ENCODE data around the gene CLIP3.
"Not testable (repeated sequence)": the region's sequence is repeated elsewhere in the genome, so short reads cannot be mapped to it uniquely, and the experiment has no call there.

The CLIP3 gene

GRCh38 chr19:35990771-35991730 lies 41.6 kb downstream of the CLIP3 start:
- DNase-seq, result no peak
- in situ Hi-C loops (cut with HindIII; ENCODE audit: low pct_ligation_motif_present, low pct_unique_long_range_greater_than_20kb, low sequenced_read_pairs), result no loop called here

- in situ Hi-C loops (cut with HindIII; ENCODE audit: low pct_ligation_motif_present, low pct_unique_long_range_greater_than_20kb, low sequenced_read_pairs), result no loop called here
- no peak for DNase-seq
Observed at GRCh38 chr19:35990156-35990555, 42.5 kb downstream of the CLIP3 start.

- in situ Hi-C loops (cut with HindIII; ENCODE audit: low pct_ligation_motif_present, low pct_unique_long_range_greater_than_20kb, low sequenced_read_pairs), result no loop called here
- DNase-seq, result no peak
Observed at GRCh38 chr19:35988824-35989223, 43.8 kb downstream of the CLIP3 start.

GRCh38 chr19:35987571-35987896 lies 45.1 kb downstream of the CLIP3 start:
- DNase-seq, result no peak

GRCh38 chr19:35986664-35987570 lies 45.8 kb downstream of the CLIP3 start:
- DNase-seq, result no peak
- in situ Hi-C loops (cut with HindIII; ENCODE audit: low pct_ligation_motif_present, low pct_unique_long_range_greater_than_20kb, low sequenced_read_pairs), result no loop called here

More at GRCh38 chr19:35987571-35987896, 45.1 kb downstream of the CLIP3 start:
- in situ Hi-C loops (cut with HindIII; ENCODE audit: low pct_ligation_motif_present, low pct_unique_long_range_greater_than_20kb, low sequenced_read_pairs), result no loop called here

GRCh38 chr19:35986111-35986510 lies 46.6 kb downstream of the CLIP3 start:
- no peak for DNase-seq
- in situ Hi-C loops (cut with HindIII; ENCODE audit: low pct_ligation_motif_present, low pct_unique_long_range_greater_than_20kb, low sequenced_read_pairs), result no loop called here

GRCh38 chr19:35983177-35983576 lies 49.5 kb downstream of the CLIP3 start:
- in situ Hi-C loops (cut with HindIII; ENCODE audit: low pct_ligation_motif_present, low pct_unique_long_range_greater_than_20kb, low sequenced_read_pairs), result no loop called here
- DNase-seq, result no peak

- in situ Hi-C loops (cut with HindIII; ENCODE audit: low pct_ligation_motif_present, low pct_unique_long_range_greater_than_20kb, low sequenced_read_pairs); DNase-seq: not testable (repeated sequence)
Observed at GRCh38 chr19:35980997-35981396, 51.7 kb downstream of the CLIP3 start.

GRCh38 chr19:35978832-35979365 lies 53.8 kb downstream of the CLIP3 start:
- in situ Hi-C loops (cut with HindIII; ENCODE audit: low pct_ligation_motif_present, low pct_unique_long_range_greater_than_20kb, low sequenced_read_pairs), result no loop called here
- no peak for DNase-seq

GRCh38 chr19:35978271-35978670 lies 54.4 kb downstream of the CLIP3 start:
- DNase-seq, result no peak
- in situ Hi-C loops (cut with HindIII; ENCODE audit: low pct_ligation_motif_present, low pct_unique_long_range_greater_than_20kb, low sequenced_read_pairs), result no loop called here

- DNase-seq, result peak; percentile 12
- in situ Hi-C loops (cut with HindIII; ENCODE audit: low pct_ligation_motif_present, low pct_unique_long_range_greater_than_20kb, low sequenced_read_pairs), result no loop called here
Observed at GRCh38 chr19:35977446-35978222, 55.0 kb downstream of the CLIP3 start.

- in situ Hi-C loops (cut with HindIII; ENCODE audit: low pct_ligation_motif_present, low pct_unique_long_range_greater_than_20kb, low sequenced_read_pairs), result no loop called here
- DNase-seq, result peak; percentile 43
Observed at GRCh38 chr19:35975608-35976214, 57.0 kb downstream of the CLIP3 start.

GRCh38 chr19:35973487-35973886 lies 59.2 kb downstream of the CLIP3 start:
- in situ Hi-C loops (cut with HindIII; ENCODE audit: low pct_ligation_motif_present, low pct_unique_long_range_greater_than_20kb, low sequenced_read_pairs), result no loop called here
- DNase-seq, result no peak

GRCh38 chr19:35966771-35967170 lies 65.9 kb downstream of the CLIP3 start:
- DNase-seq, result no peak
- in situ Hi-C loops (cut with HindIII; ENCODE audit: low pct_ligation_motif_present, low pct_unique_long_range_greater_than_20kb, low sequenced_read_pairs), result no loop called here

Data from ACHN (cell line).